Endothelial cell (in vitro differentiated cells): ENCODE measurements around the gene ZDHHC1. TPM values are rescaled to one million over a fixed set of nuclear protein-coding genes. Genes with fewer than 3 reads are reported as not detected.
A peak's percentile ranks its signal among the peaks of the same experiment; 100 is the strongest.

Experiments used
- DNase-seq: peaks from one replicate; pipeline ENCODE4 v3.0.0; 2021; ENCODE audit warnings: low spot score
- H3K27ac Mint-ChIP-seq: one replicate; pipeline ENCODE4 v1.8.0; 2021; ENCODE audit warnings: mixed read lengths, inconsistent platforms; ENCODE audit not compliant: unreplicated experiment
- H3K27me3 Mint-ChIP-seq: one replicate; pipeline ENCODE4 v1.8.0; 2021; ENCODE audit warnings: mild to moderate bottlenecking, moderate library complexity, mixed read lengths, inconsistent platforms; ENCODE audit not compliant: unreplicated experiment
- H3K36me3 Mint-ChIP-seq: one replicate; pipeline ENCODE4 v1.8.0; 2021; ENCODE audit warnings: mild to moderate bottlenecking, low read depth, mixed read lengths, inconsistent platforms; ENCODE audit not compliant: unreplicated experiment
- H3K4me1 Mint-ChIP-seq: one replicate; pipeline ENCODE4 v1.8.0; 2021; ENCODE audit warnings: mild to moderate bottlenecking, mixed read lengths, inconsistent platforms; ENCODE audit not compliant: unreplicated experiment
- H3K4me3 Mint-ChIP-seq: one replicate; pipeline ENCODE4 v1.8.0; 2021; ENCODE audit warnings: mild to moderate bottlenecking, mixed read lengths, inconsistent platforms; ENCODE audit not compliant: unreplicated experiment
- H3K9me3 Mint-ChIP-seq: one replicate; pipeline ENCODE4 v1.8.0; 2021; ENCODE audit warnings: mixed read lengths, inconsistent platforms; ENCODE audit not compliant: unreplicated experiment
- CTCF ChIP-seq: fragments of 200-600 bp; sonication (generic); IDR thresholded peaks from one replicate; pipeline ENCODE4 v1.5.0; 2021; ENCODE audit warnings: antibody characterized with exemption; ENCODE audit not compliant: unreplicated experiment
- total RNA-seq: library from RNA; stranded (reverse); fragmentation: NEBNext Ultra II Directional; extraction: Animal tissue kit (Norgen Biotek cat#: 25700); gene quantifications from one replicate; pipeline ENCODE4 v1.2.1, GENCODE V29; 2021; ENCODE audit not compliant: unreplicated experiment

ZDHHC1 gene
- total RNA-seq, 1 donor from 2014 or later = 7.2 TPM

GRCh38 chr16:67459066-67459860, 43.0 kb upstream of the ZDHHC1 start:
- TF ChIP-seq CTCF = no peak
- Mint-ChIP-seq H3K36me3 (peaks cover 9% of the 10 kb centered on the region), H3K4me3 (no peak overlapping the region), H3K27ac (peak overlapping the region; percentile 7), H3K27me3 (peaks cover 9% of the 10 kb centered on the region), H3K9me3 (no peaks in the 10 kb centered on the region), H3K4me1 (peaks cover 23% of the 10 kb centered on the region)
- peak; percentile 41 for DNase-seq

- no peaks in the 10 kb centered on the region for H3K9me3 Mint-ChIP-seq
- peaks cover 28% of the 10 kb centered on the region for H3K4me1 Mint-ChIP-seq
- no peak for TF ChIP-seq CTCF
- H3K27ac Mint-ChIP-seq = no peak overlapping the region
- H3K4me3 Mint-ChIP-seq = no peak overlapping the region
- peaks cover 12% of the 10 kb centered on the region for H3K27me3 Mint-ChIP-seq
- peaks cover 9% of the 10 kb centered on the region for H3K36me3 Mint-ChIP-seq
- DNase-seq = no peak
Observed at GRCh38 chr16:67458121-67458641, 41.9 kb upstream of the ZDHHC1 start.

GRCh38 chr16:67457611-67458010, 41.3 kb upstream of the ZDHHC1 start:
- Mint-ChIP-seq H3K4me3 (no peak overlapping the region), H3K9me3 (no peaks in the 10 kb centered on the region), H3K4me1 (peaks cover 28% of the 10 kb centered on the region), H3K36me3 (peaks cover 9% of the 10 kb centered on the region), H3K27ac (no peak overlapping the region), H3K27me3 (peaks cover 12% of the 10 kb centered on the region)
- DNase-seq = no peak
- no peak for TF ChIP-seq CTCF

- DNase-seq = no peak
- Mint-ChIP-seq H3K27ac (no peak overlapping the region), H3K4me3 (peak overlapping the region; percentile 63), H3K4me1 (peaks cover 28% of the 10 kb centered on the region), H3K36me3 (peaks cover 7% of the 10 kb centered on the region), H3K9me3 (no peaks in the 10 kb centered on the region), H3K27me3 (peaks cover 11% of the 10 kb centered on the region)
- TF ChIP-seq CTCF = no peak
Observed at GRCh38 chr16:67456391-67457081, 40.3 kb upstream of the ZDHHC1 start.

GRCh38 chr16:67454852-67455251, 38.6 kb upstream of the ZDHHC1 start:
- Mint-ChIP-seq H3K4me3 (no peak overlapping the region), H3K4me1 (peaks cover 25% of the 10 kb centered on the region), H3K27me3 (peaks cover 14% of the 10 kb centered on the region), H3K27ac (peak overlapping the region; percentile 50), H3K9me3 (no peaks in the 10 kb centered on the region), H3K36me3 (peaks cover 18% of the 10 kb centered on the region)
- no peak for DNase-seq
- TF ChIP-seq CTCF = no peak
